GM18520 (cell line): ENCODE measurements around the gene ASB14.
A peak's percentile ranks its signal among the peaks of the same experiment; 100 is the strongest.

Experiments
- ATAC-seq: cut with Tn5 transposase; IDR thresholded peaks from one replicate; pipeline ENCODE4 v1.9.1; 2021; ENCODE audit not compliant: unreplicated experiment

ASB14 gene

DNA sequence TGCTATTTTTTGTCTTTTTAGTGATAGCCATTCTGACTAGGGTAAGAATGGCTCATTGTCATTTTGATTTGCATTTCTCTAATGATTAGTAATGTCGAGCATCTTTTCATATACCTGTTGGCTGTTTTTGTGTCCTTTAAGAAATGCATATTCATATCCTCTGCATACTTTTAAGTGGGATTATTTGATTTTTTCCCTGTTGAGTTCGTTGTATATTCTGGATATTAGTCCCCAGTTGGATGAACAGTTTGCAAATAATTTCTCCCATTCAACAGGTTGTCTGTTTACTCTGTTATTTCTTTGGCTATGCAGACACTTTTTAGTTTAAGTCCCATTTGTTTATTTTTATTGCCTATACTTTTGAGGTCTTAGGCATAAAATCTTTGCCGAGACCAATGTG lies 30.6 kb downstream of the ASB14 start:
- ATAC-seq = no peak

DNA sequence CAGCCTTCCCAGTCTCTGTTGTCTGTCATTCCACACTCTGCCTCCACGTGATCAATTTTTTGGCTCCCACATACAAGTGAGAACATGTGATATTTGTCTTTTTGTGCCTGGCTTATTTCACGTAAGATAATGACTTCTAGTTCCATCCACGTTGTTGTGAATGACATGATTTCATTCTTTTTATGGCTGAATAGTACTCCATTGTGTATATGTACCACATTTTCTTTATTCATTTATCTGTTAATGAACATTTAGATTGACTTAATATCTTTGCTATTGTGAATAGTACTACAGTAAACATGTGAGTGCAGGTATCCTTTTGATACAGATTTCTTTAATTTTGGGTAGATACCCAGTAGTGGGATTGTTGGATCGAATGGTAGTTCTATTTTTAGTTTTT lies 31.4 kb downstream of the ASB14 start:
- ATAC-seq = no peak

DNA sequence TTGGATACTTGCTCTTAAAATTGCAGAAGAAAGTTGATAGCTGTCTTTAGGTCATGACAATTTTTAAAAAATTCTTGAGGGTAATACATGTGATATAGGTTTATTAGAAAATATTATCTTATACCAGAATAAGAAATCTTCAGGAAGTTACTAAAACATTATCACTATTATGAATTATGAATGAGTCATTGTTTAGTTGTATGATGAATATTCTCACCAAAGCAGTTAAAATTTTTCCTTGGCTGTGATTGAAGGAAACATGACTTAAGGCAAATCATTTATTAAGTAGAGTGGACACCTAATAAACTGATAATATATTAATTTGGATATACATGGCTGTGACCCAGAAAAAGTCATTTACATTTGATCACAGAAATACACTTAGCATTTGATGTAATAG lies 34.8 kb downstream of the ASB14 start:
- ATAC-seq = no peak

DNA sequence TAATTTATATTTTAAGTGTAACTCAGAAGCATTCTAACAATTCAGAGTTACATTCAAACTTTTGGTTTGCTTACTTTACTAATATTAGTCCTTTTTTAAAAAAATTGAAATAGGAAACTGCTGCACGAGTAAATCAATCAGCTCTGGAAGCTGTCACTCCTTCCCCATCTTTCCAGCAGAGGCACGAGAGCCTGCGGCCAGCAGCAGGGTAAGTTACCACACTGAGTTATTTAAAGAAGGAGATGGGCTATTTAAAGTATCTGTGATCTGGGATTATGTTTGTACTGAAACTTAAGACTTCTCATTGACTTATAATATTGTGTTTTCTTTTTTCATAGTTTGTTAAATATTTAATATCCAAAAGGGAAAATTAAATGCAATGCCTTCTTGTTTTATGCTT lies 35.6 kb downstream of the ASB14 start:
- ATAC-seq = no peak

DNA sequence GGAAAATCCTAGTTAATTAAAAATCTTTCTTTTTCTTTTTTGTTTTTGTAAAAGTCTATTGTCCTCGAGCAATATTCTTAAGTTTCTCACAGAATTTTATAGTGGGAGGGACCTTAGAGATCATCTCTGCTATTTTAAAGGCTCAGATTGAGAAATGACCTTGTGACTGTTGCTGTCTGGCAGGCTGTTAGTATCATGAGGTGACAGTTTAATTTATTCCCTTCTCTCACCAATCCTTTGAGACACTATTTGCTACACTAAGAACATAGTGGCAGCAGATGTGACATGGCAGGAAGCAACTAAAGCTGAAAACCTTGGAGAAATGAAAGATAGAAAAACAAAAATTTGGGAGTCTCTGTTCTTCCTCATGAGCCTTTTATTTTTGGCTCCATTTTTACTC lies 40.1 kb downstream of the ASB14 start:
- ATAC-seq = no peak

DNA sequence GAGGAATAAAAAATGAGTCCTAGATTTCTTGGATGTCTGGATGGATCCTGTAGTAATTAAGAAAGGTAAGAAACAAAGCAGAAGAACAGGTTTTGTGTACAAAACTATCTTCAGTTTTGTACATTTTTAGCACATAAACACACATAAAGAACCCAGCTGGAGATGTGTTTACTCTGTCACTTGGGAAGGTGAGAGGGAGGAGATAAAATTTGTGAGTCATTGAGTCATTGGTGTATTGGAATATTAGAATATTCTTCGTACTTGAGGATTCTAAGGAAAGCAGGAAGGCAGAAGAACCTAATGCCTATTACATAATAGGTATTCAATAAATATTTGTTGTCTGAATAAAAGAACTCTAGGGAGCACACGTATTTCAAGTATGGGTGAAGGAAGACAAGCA lies 47.5 kb downstream of the ASB14 start:
- ATAC-seq = no peak

DNA sequence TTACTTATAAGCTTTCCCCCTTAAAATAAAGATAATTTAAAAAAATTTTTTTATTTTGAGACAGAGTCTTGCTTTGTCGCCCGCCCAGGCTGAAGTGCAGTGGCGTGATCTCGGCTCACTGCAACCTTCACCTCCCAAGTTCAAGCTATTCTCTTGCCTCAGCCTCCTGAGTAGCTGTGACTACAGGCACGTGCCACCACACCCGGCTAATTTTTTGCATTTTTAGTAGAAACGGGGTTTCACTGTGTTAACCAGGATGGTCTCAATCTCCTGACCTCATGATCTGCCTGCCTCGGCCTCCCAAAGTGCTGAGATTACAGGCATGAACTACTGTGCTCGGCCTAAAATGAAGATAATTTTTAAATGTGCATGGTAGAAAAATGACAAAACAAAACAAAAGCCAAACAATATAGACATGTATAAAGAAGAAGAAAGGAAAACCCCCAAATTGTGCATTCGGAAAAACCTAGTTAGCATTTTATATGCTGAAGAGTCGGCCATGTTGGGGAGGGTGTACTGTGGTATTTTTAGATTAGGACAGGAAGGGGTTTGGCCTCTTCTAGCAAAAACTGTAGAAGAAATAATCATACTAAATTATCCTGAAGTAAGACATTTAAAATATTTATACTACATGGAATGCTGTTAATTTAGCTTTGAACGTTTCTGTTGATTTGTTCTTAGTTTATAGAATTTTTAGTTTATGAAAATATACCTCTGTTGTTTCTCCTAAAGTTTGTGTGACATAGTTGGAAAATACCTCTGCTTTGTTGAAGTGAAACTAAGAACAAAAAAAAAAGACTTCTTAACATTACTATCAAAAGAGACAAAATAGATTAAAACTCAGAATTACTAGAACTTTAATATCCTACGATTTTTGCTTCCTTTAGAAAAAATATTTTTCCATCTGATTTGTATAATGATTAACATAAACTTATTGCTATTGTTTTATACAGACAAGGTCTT lies 57.6 kb downstream of the ASB14 start:
- ATAC-seq = no peak

DNA sequence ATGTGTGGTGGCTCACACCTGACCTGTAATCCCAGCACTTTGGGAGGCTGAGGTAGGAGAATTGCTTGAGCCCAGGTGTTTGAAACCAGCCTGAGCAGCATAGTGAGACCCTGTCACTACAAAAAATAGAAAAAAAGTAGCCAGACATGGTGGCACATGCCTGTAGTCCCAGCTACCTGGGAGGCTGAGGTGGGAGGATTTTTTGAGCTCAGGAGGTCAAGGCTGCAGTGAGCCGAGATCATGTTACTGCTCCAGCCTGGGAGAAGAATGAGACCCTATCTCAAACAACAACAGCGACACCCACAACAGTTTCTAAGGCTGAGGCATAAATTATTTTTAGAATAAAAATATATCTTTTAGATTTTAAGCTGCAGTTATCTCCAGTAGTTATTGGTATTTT lies 58.7 kb downstream of the ASB14 start:
- ATAC-seq = no peak

DNA sequence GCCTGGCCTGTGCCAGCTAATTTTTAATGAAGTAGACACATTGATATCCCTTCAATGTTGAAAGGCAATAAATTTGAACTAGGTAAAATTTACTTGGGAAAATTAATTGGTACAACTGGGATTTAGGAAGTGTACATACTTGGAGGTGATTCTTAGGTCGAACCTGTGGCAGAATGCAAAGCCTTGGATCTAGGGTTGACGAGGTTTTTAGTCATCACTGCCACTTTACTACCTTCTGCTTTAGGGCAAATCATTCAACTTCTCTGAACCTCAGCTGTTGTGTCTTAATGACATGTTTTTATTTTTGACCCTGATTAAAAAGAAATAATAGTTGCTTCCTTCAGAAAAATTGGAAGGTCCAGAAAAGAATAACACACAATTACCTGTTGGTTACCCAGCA lies 62.5 kb downstream of the ASB14 start:
- ATAC-seq = no peak

DNA sequence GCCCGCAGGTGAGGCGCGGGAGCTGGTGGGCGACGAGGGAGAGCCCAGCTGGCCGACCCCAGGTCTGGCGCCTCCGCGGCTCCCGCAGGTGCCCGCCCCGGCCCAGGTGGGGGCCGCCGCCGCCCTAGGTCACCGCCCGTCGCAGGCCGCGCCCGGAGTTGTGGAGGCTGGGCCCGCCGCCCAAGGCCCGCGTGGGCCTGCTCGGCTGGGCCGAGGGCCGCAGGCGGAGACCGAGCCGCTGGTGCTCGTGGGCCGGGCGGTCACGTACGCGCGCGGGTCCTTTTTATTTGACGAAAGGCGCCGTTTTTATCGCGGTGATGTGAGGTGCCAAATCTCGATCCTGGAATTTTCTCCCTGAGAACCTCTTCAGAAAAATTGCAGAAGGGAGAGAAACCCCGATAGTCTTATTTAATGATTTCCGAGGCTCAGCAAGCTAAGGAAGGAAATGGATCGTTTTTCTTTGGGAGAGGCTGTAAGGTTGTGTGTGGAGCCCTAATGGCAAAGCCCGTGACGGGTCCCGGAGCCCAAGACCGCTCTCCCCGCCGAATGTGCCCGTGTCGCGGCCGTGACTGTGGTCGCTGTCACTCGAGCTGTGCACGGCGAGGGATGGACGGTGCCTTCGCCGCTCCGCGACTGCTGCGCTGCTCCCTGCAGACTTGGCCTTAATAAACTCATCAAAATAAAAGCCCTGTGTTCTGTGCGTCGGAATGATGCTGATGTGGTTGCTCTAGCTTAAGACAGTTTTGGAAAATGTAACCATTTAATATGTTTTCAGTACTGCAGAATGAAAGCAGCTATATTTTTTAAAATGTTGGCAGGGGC lies 64.3 kb downstream of the ASB14 start:
- peak; percentile 28 for ATAC-seq

DNA sequence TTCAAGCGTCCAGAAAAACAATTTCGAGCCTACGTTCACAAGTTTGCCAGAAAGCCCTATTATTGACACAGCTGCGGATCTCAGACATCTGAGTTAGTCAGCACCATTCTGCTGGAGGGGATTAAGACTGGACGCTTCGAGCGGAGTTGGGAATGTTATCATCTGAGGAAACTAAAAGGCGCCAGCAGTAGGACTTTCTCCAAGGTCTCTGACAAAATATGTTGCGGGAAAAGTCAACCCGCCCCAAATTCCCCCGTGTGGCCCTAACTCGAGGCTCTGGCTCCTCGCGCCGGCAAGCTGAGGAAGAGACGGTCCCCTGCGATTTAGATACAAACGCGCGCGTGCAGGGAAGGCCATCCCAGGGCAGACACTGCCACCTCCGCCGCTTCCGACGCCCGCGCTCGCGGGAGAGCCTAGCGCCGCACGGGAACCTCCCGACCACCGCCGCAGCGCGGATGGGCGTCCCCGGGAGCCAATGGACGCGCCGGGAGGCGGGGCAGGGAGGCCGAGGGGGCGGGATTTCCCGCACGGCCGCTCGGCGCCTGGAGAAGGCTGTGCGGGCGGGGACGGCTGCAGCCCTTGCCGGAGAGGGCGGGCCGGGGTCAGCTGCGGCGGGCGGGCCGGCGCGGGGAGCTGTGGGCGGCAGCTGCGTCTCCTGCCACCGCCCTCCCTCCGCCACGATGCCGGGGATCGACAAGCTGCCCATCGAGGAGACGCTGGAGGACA lies 65.1 kb downstream of the ASB14 start, which contains the start of gene APPL1:
Gene APPL1 (plus strand): TSS at position 526 of the 726 bp plus-strand sequence. CDS start 155 bp downstream, at position 681.
- peak; percentile 83 for ATAC-seq

DNA sequence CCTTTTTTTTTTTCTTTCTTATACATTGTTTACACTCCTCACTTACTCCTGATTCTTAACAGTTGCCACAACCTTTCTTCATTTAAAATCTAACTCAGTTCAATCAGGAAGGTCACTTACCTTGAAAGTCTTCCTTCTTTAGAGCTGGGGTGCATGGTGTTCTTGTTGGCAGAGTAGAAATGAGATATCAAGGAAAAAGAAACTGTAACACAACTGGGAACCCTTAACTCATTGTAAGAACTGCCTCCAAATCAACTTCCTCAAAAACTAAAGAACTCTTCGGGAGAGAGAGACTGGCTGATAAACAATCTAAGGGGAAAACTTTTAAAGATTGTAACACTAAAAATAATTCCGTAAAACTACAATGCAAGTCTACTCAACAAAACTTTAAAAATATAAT lies 66.3 kb downstream of the ASB14 start:
- ATAC-seq = no peak

DNA sequence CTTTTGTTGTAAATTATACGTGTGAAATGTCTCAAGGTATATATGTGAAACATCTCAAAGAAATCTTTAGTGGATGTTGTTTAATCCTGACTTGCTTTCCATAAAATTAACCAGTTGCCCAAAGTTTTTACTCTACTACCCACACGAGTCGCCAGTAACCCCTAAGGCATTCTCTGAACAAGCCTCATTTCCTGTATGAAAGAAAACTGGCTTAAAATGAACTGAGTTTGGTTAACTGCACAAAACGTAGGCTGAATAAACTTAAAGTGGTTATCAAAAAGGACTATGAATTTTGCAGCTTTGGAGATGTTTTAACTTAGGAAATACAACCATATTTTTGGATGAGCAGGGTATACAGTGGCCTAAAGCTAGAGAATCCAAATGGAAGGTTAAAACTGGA lies 67.6 kb downstream of the ASB14 start:
- no peak for ATAC-seq

DNA sequence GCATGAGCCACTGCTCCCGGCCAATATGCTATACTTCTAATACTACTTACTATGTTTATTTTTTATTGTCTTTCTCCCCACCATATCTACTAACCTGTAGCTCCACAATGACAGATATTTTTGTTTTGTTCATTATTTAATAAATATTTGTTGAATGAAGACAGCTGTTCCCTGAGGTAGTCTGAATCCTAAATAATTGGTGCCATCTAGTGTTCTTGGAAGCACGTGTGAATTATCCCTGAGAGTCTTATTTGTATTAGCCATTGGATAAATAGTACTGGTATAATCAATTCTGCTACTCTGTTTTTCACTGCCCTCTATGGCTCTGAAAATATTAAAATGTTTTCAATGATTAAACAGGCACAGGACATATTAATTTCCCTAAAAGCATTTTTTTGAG lies 70.6 kb downstream of the ASB14 start:
- ATAC-seq = no peak
